OCI-LY7 (cell line): ENCODE measurements around the gene AKR7A3. TPM values are rescaled to one million over a fixed set of nuclear protein-coding genes. Genes with fewer than 3 reads are reported as not detected.
"Not testable (repeated sequence)": the region's sequence is repeated elsewhere in the genome, so short reads cannot be mapped to it uniquely, and the experiment has no call there.

Experiments used
- Bru-seq: library from RNA; stranded (reverse); fragments of 400-500 nt; gene quantifications from one replicate; lab custom pipeline; 2021; lab: Mats Ljungman, UMichigan
- BruChase-seq, 2 experiments: library from RNA; stranded (reverse); fragments of 400-500 nt; gene quantifications; one replicate each; lab custom pipeline; 2021; lab: Mats Ljungman, UMichigan
- BruUV-seq: library from RNA; stranded (reverse); fragments of 400-500 nt; replicated peaks from 2 replicates; lab custom pipeline; 2021; lab: Mats Ljungman, UMichigan
- CTCF ChIA-PET: fragments of 300-600 bp; sonication (Branson Sonifier 250); formaldehyde crosslinking; loops from one replicate; lab custom pipeline; 2022; ENCODE audit warnings: antibody characterized with exemption; ENCODE audit not compliant: unreplicated experiment; lab: Charles Lee
- POLR2A ChIA-PET: fragments of 300-600 bp; sonication (Branson Sonifier 250); formaldehyde crosslinking; loops from one replicate; lab custom pipeline; 2022; ENCODE audit warnings: antibody characterized with exemption; lab: Charles Lee
- DNase-seq: peaks from one replicate; pipeline ENCODE4 v3.0.0-alpha.2; 2015; ENCODE audit warnings: low spot score
- H2AFZ ChIP-seq: fragments of 200-600 bp; sonication (generic), shearing (Covaris generic); 2 replicates; pipeline ENCODE4 v1.6.1; 2014; ENCODE audit warnings: mild to moderate bottlenecking, antibody characterized with exemption, low read length, moderate library complexity
- H3K27ac ChIP-seq: fragments of 200-600 bp; sonication (generic); 2 replicates; pipeline ENCODE4 v1.5.1; 2014; ENCODE audit warnings: mixed run types, low read depth, mild to moderate bottlenecking, moderate library complexity, low read length, inconsistent platforms; ENCODE audit not compliant: poor library complexity, severe bottlenecking
- H3K36me3 ChIP-seq: fragments of 200-600 bp; sonication (generic); 2 replicates; pipeline ENCODE4 v1.6.1; 2014; ENCODE audit warnings: mild to moderate bottlenecking, antibody characterized with exemption, low read length, moderate library complexity, mixed read lengths; ENCODE audit not compliant: insufficient read depth
- H3K4me1 ChIP-seq: fragments of 200-600 bp; sonication (generic); 2 replicates; pipeline ENCODE4 v1.5.1; 2014; ENCODE audit warnings: mild to moderate bottlenecking, low read length; ENCODE audit not compliant: insufficient read depth, poor library complexity, severe bottlenecking
- H3K4me2 ChIP-seq: fragments of 200-600 bp; sonication (generic); 2 replicates; pipeline ENCODE4 v1.6.1; 2014; ENCODE audit warnings: mild to moderate bottlenecking, low read length
- H3K4me3 ChIP-seq: fragments of 200-600 bp; sonication (generic); 2 replicates; pipeline ENCODE4 v1.5.1; 2014; ENCODE audit warnings: mild to moderate bottlenecking, low read depth, low read length; ENCODE audit not compliant: poor library complexity, severe bottlenecking
- H3K79me2 ChIP-seq: fragments of 200-600 bp; sonication (generic); 2 replicates; pipeline ENCODE4 v1.6.1; 2016; ENCODE audit warnings: low read depth, mild to moderate bottlenecking, low read length, moderate library complexity, mixed read lengths; ENCODE audit not compliant: insufficient read depth
- H3K9me2 ChIP-seq: fragments of 200-600 bp; sonication (generic); 2 replicates; pipeline ENCODE4 v1.6.1; 2016; ENCODE audit warnings: mild to moderate bottlenecking, low read length, mixed read lengths; ENCODE audit not compliant: insufficient read depth
- H3K9me3 ChIP-seq: fragments of 200-600 bp; sonication (generic); 2 replicates; pipeline ENCODE4 v1.6.1; 2014; ENCODE audit warnings: mild to moderate bottlenecking, mixed run types, low read length, mixed read lengths
- H4K20me1 ChIP-seq: fragments of 200-600 bp; sonication (generic); 2 replicates; pipeline ENCODE4 v1.6.1; 2014; ENCODE audit warnings: mild to moderate bottlenecking, antibody characterized with exemption, low read length, moderate library complexity, mixed read lengths; ENCODE audit not compliant: insufficient read depth
- EZH2phosphoT487 ChIP-seq: fragments of 200-600 bp; sonication (generic); IDR thresholded peaks from 2 replicates; pipeline ENCODE4 v1.6.1; 2018; ENCODE audit warnings: low read depth, borderline replicate concordance, mild to moderate bottlenecking, mixed run types, antibody characterized with exemption, low read length, moderate library complexity, mixed read lengths
- intact Hi-C: fragments of 100-400 bp; cut with micrococcal nuclease; formaldehyde crosslinking; loops from one replicate; pipeline ENCODE4 v1.10.0; 2022; ENCODE audit not compliant: unreplicated experiment
- long read RNA-seq: library from polyadenylated mRNA; stranded (forward); transcript quantifications from one replicate; pipeline ENCODE4 v2.0.0, GENCODE V29; 2022
- total RNA-seq, 2 experiments: library from RNA; depleted of rRNA in 1 of 2; stranded (reverse); fragments of >200 nt in 1 of 2; shearing (Covaris generic) in 1 of 2; gene quantifications; 2 replicates each; pipeline ENCODE4 v1.2.3, GENCODE V29; 2014 to 2022
- TF ChIP-seq, protein P1 (sequence below): fragments of 200-600 bp; sonication (generic); conservative IDR thresholded peaks from 2 replicates; pipeline ENCODE4 v1.5.1; 2014; ENCODE audit warnings: mild to moderate bottlenecking, antibody characterized with exemption, low read length, moderate library complexity, mixed read lengths

AKR7A3 gene
- total RNA-seq (2014; rRNA removed; shearing (Covaris generic)) (0.90 and 1.2 TPM in 2 replicates), total RNA-seq (2022) (2.0 and 2.6 TPM in 2 replicates), Bru-seq, nascent RNA (percentile 43 among the genes with signal in this experiment), BruChase-seq, experiment 1, labeled RNA remaining after a 6-hour chase (percentile 48 among the genes with signal in this experiment), BruChase-seq, experiment 2, labeled RNA remaining after a 2-hour chase (percentile 48 among the genes with signal in this experiment)
- long read RNA-seq, partial matches to known transcripts: 1 of 2 reads
- long read RNA-seq, other reads (novel, unspliced or antisense): 1 of 2 reads

GRCh38 chr1:19288324-19289241 is at the start of gene AKR7A3:
AKR7A3 (minus strand) TSS chr1:19288770; CDS start chr1:19288709, 61 bp downstream.
- H3K36me3 ChIP-seq, H3K27ac ChIP-seq, H3K4me3 ChIP-seq, H3K4me1 ChIP-seq, H3K4me2 ChIP-seq, H3K9me2 ChIP-seq, CTCF ChIA-PET, H2AFZ ChIP-seq, POLR2A ChIA-PET, H4K20me1 ChIP-seq, DNase-seq, intact Hi-C loops, BruUV-seq, H3K79me2 ChIP-seq: not testable (repeated sequence)
- peaks cover 11% of the 10 kb centered on the region for H3K9me3 ChIP-seq

DNA sequence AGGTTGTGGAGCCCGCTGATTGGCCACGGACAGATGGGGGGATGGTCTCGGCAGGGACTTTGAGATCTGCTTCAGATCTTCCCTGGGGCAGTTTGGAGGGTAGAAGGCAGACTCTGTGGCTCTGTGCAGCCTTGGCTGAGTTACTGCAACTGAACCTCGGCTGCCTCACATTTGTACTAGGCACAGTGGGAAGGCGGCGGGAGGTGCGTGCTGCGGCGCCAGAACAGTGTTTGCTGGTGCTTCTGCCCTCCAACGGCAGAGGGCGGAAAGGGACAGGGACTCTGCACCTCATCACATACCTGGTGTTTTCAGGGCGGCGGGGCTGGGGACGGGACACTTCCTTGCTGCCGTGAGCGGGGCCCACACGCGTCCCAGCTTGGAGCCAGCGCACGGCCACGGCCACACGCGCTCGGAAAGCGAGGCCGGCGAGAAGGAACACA is 49.8 kb upstream of the AKR7A3 start:
- no TSS peak for BruUV-seq
- no peaks in the 10 kb centered on the region for H3K79me2 ChIP-seq
- H2AFZ ChIP-seq: no peak overlapping the region
- ChIA-PET CTCF (no interaction called here), POLR2A (interaction anchor here (0.7 kb wide), 1 partner anchor 454 kb away, joined by 3 read pairs; no protein-coding TSS in a partner anchor)
- H4K20me1 ChIP-seq: no peaks in the 10 kb centered on the region
- H3K4me3 ChIP-seq: no peak overlapping the region
- no peak for DNase-seq
- intact Hi-C loops: no loop called here
- no peaks in the 10 kb centered on the region for H3K9me3 ChIP-seq
- H3K4me2 ChIP-seq: no peak overlapping the region
- no peaks in the 10 kb centered on the region; the same call in 1 of the 2 replicates for H3K36me3 ChIP-seq
- no peak overlapping the region for H3K27ac ChIP-seq
- TF ChIP-seq EZH2phosphoT487: no peak
- TF ChIP-seq, protein P1, sequence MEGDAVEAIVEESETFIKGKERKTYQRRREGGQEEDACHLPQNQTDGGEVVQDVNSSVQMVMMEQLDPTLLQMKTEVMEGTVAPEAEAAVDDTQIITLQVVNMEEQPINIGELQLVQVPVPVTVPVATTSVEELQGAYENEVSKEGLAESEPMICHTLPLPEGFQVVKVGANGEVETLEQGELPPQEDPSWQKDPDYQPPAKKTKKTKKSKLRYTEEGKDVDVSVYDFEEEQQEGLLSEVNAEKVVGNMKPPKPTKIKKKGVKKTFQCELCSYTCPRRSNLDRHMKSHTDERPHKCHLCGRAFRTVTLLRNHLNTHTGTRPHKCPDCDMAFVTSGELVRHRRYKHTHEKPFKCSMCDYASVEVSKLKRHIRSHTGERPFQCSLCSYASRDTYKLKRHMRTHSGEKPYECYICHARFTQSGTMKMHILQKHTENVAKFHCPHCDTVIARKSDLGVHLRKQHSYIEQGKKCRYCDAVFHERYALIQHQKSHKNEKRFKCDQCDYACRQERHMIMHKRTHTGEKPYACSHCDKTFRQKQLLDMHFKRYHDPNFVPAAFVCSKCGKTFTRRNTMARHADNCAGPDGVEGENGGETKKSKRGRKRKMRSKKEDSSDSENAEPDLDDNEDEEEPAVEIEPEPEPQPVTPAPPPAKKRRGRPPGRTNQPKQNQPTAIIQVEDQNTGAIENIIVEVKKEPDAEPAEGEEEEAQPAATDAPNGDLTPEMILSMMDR: no peak
- H3K4me1 ChIP-seq: no peaks in the 10 kb centered on the region
- H3K9me2 ChIP-seq: no peaks in the 10 kb centered on the region

DNA sequence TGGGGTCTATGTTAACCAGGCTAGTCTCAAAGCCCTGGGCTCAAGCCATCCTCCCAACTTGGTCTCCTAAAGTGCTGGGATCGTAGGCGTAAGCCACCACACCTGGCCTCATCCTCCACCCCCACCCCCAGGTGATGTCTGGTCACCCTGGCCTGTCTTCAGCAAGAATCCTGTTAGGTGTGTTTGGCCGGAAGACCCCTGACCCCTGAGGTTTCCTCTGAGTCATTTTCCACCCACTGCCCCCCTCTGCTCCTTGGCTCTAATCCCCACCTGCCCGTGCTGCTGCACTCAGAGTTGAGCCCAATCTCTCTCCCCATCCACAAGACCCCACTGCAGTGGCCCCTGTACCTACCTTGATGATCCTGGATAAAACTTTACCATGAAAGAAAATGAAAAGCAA is 48.7 kb upstream of the AKR7A3 start:
- POLR2A ChIA-PET: interaction anchor here (0.6 kb wide), 1 partner anchor 9 kb away, joined by 4 read pairs; no protein-coding TSS in a partner anchor
- intact Hi-C loops: no loop called here

More for the DNA sequence above, 48.7 kb upstream of the AKR7A3 start:
- no TSS peak for BruUV-seq
- CTCF ChIA-PET: no interaction called here
- Histone ChIP-seq H4K20me1 (no peaks in the 10 kb centered on the region), H3K9me3 (no peaks in the 10 kb centered on the region), H3K4me3 (no peak overlapping the region), H3K4me2 (no peak overlapping the region), H3K4me1 (no peaks in the 10 kb centered on the region), H3K36me3 (no peaks in the 10 kb centered on the region; the same call in 1 of the 2 replicates), H2AFZ (no peak overlapping the region), H3K9me2 (no peaks in the 10 kb centered on the region), H3K27ac (no peak overlapping the region), H3K79me2 (no peaks in the 10 kb centered on the region)
- no peak for DNase-seq
- TF ChIP-seq, protein P1: no peak
- TF ChIP-seq EZH2phosphoT487: no peak
